ENCODE data around the gene CDKL4. TPM values are rescaled to one million over a fixed set of nuclear protein-coding genes. Genes with fewer than 3 reads are reported as not detected.

The CDKL4 gene
- total RNA-seq, 1 experiment from 2014 or later, result 1.1 TPM

- no peak for DNase-seq (ENCODE audit: low spot score)
- Histone ChIP-seq H3K36me3 (ENCODE audit: insufficient read depth, low read length, poor library complexity, severe bottlenecking) (no peaks in the 10 kb centered on the region), H3K27ac (ENCODE audit: low read depth, low read length, poor library complexity, severe bottlenecking) (no peak overlapping the region), H3K4me3 (ENCODE audit: low read depth, low read length, poor library complexity, severe bottlenecking) (no peak overlapping the region), H3K4me1 (ENCODE audit: insufficient read depth, low read length, poor library complexity, severe bottlenecking) (no peaks in the 10 kb centered on the region), H3K27me3 (replicated peaks; ENCODE audit: insufficient read depth, low read depth, low read length, poor library complexity) (no peaks in the 10 kb centered on the region), H3K9me3 (ENCODE audit: low read depth, low read length, poor library complexity, severe bottlenecking) (no peaks in the 10 kb centered on the region)
- ChIA-PET POLR2A (ENCODE audit: low non-redundant PET) (no interaction called here), CTCF (no interaction called here)
- BruUV-seq (replicated peaks), result no TSS peak
- TF ChIP-seq EZH2 (IDR thresholded peaks at IDR 0.05; ENCODE audit: borderline replicate concordance, low read depth, low read length, poor library complexity, severe bottlenecking), result no peak
- TF ChIP-seq CTCF (conservative IDR thresholded peaks at IDR 0.05; ENCODE audit: low read depth, low read length), result no peak
- intact Hi-C loops (cut with micrococcal nuclease; ENCODE audit: unreplicated experiment), result no loop called here
Observed at GRCh38 chr2:39223909-39224308, 19.9 kb downstream of the CDKL4 start.

- BruUV-seq (replicated peaks), result no TSS peak
- DNase-seq (ENCODE audit: low spot score), result no peak
- POLR2A ChIA-PET (ENCODE audit: low non-redundant PET), result no interaction called here
- Histone ChIP-seq H3K9me3 (ENCODE audit: low read depth, low read length, poor library complexity, severe bottlenecking) (no peaks in the 10 kb centered on the region), H3K27me3 (replicated peaks; ENCODE audit: insufficient read depth, low read depth, low read length, poor library complexity) (no peaks in the 10 kb centered on the region), H3K4me3 (ENCODE audit: low read depth, low read length, poor library complexity, severe bottlenecking) (no peak overlapping the region), H3K36me3 (ENCODE audit: insufficient read depth, low read length, poor library complexity, severe bottlenecking) (no peaks in the 10 kb centered on the region), H3K27ac (ENCODE audit: low read depth, low read length, poor library complexity, severe bottlenecking) (no peak overlapping the region), H3K4me1 (ENCODE audit: insufficient read depth, low read length, poor library complexity, severe bottlenecking) (no peaks in the 10 kb centered on the region)
- intact Hi-C loops (cut with micrococcal nuclease; ENCODE audit: unreplicated experiment), result no loop called here
- CTCF ChIA-PET, result no interaction called here
- TF ChIP-seq CTCF (conservative IDR thresholded peaks at IDR 0.05; ENCODE audit: low read depth, low read length) (no peak), EZH2 (IDR thresholded peaks at IDR 0.05; ENCODE audit: borderline replicate concordance, low read depth, low read length, poor library complexity, severe bottlenecking) (no peak)
Observed at GRCh38 chr2:39221459-39221858, 22.3 kb downstream of the CDKL4 start.

GRCh38 chr2:39220136-39220535 lies 23.6 kb downstream of the CDKL4 start:
- Histone ChIP-seq H3K27me3 (replicated peaks; ENCODE audit: insufficient read depth, low read depth, low read length, poor library complexity) (no peaks in the 10 kb centered on the region), H3K4me1 (ENCODE audit: insufficient read depth, low read length, poor library complexity, severe bottlenecking) (no peaks in the 10 kb centered on the region), H3K4me3 (ENCODE audit: low read depth, low read length, poor library complexity, severe bottlenecking) (no peak overlapping the region), H3K9me3 (ENCODE audit: low read depth, low read length, poor library complexity, severe bottlenecking) (no peaks in the 10 kb centered on the region), H3K27ac (ENCODE audit: low read depth, low read length, poor library complexity, severe bottlenecking) (no peak overlapping the region), H3K36me3 (ENCODE audit: insufficient read depth, low read length, poor library complexity, severe bottlenecking) (no peaks in the 10 kb centered on the region)
- TF ChIP-seq EZH2 (IDR thresholded peaks at IDR 0.05; ENCODE audit: borderline replicate concordance, low read depth, low read length, poor library complexity, severe bottlenecking), result no peak
- no peak for TF ChIP-seq CTCF (conservative IDR thresholded peaks at IDR 0.05; ENCODE audit: low read depth, low read length)
- ChIA-PET POLR2A (ENCODE audit: low non-redundant PET) (no interaction called here), CTCF (no interaction called here)
- intact Hi-C loops (cut with micrococcal nuclease; ENCODE audit: unreplicated experiment), result no loop called here
- no peak for DNase-seq (ENCODE audit: low spot score)
- no TSS peak for BruUV-seq (replicated peaks)

All from A673 (cell line).